ENCODE results near the gene GGTA1.
"Not testable (repeated sequence)": the region's sequence is repeated elsewhere in the genome, so short reads cannot be mapped to it uniquely, and the experiment has no call there.

The GGTA1 gene

GRCh38 chr9:121455527-121456239 lies 44.0 kb downstream of the GGTA1 start:
- peak; percentile 47 for DNase-seq

- no peak for DNase-seq
These were observed 44.7 kb downstream of the GGTA1 start for GRCh38 chr9:121454972-121455371.

GRCh38 chr9:121453232-121453892 lies 46.3 kb downstream of the GGTA1 start:
- no peak for DNase-seq

- DNase-seq, result no peak
These were observed 47.6 kb downstream of the GGTA1 start for GRCh38 chr9:121452085-121452484.

- no peak for DNase-seq
These were observed 48.1 kb downstream of the GGTA1 start for GRCh38 chr9:121451586-121451985.

- no peak for DNase-seq
These were observed 49.4 kb downstream of the GGTA1 start for GRCh38 chr9:121450241-121450640.

- no peak for DNase-seq
These were observed 49.9 kb downstream of the GGTA1 start for GRCh38 chr9:121449786-121450185.

- DNase-seq, result no peak
These were observed 52.3 kb downstream of the GGTA1 start for GRCh38 chr9:121447321-121447834.

- peak; percentile 8 for DNase-seq
These were observed 53.7 kb downstream of the GGTA1 start for GRCh38 chr9:121445986-121446385.

GRCh38 chr9:121443981-121444380 lies 55.7 kb downstream of the GGTA1 start:
- no peak for DNase-seq

- DNase-seq, result no peak
These were observed 58.5 kb downstream of the GGTA1 start for GRCh38 chr9:121441165-121441564.

GRCh38 chr9:121439711-121440664 lies 59.7 kb downstream of the GGTA1 start:
- no peak for DNase-seq

- no peak for DNase-seq
These were observed 60.6 kb downstream of the GGTA1 start for GRCh38 chr9:121439016-121439415.

- no peak for DNase-seq
These were observed 61.8 kb downstream of the GGTA1 start for GRCh38 chr9:121437891-121438290.

GRCh38 chr9:121437046-121437445 lies 62.6 kb downstream of the GGTA1 start:
- not testable (repeated sequence) for DNase-seq

GRCh38 chr9:121434969-121435368 lies 64.7 kb downstream of the GGTA1 start:
- no peak for DNase-seq

- no peak for DNase-seq
These were observed 71.7 kb downstream of the GGTA1 start for GRCh38 chr9:121427899-121428298.

GRCh38 chr9:121424024-121424432 lies 75.6 kb downstream of the GGTA1 start:
- no peak for DNase-seq

GRCh38 chr9:121411993-121412392 lies 87.7 kb downstream of the GGTA1 start:
- DNase-seq, result no peak

GRCh38 chr9:121405899-121406298 lies 93.7 kb downstream of the GGTA1 start:
- no peak for DNase-seq

Measured in activated CD4-positive, alpha-beta T cell treated with anti-CD3 and anti-CD28 coated beads for 48 hours (primary cell).